Measurements from ENCODE around the gene ATE1.
"Not testable (repeated sequence)": the region's sequence is repeated elsewhere in the genome, so short reads cannot be mapped to it uniquely, and the experiment has no call there.

Gene ATE1

GRCh38 chr10:121927841-121928527 lies at the start of gene ATE1:
TSS of gene ATE1 (minus strand) at chr10:121928031. CDS start at chr10:121927949, 82 bp downstream.
- peak; percentile 97 for DNase-seq (ENCODE audit: low read depth, low spot score)

DNA sequence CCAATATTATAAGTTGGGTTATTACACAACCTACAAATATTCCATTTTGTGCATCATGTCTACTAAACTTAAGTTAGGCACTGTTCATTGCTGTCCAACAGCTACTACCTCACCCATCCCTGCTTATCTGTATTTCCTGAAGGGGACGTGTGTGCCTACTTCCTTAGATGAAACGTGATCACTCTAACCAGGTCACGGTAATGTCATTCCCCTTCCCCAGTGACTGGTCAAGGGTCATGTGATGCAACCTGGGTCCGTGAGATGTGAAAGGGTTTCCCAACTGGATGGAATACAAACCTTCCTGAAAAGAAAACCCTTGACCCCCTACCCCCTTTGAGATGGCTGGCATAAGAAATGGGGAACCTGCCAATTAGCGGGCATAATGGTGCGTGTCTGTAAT lies 48.8 kb upstream of the ATE1 start:
- no peak for DNase-seq (ENCODE audit: low read depth, low spot score)

DNA sequence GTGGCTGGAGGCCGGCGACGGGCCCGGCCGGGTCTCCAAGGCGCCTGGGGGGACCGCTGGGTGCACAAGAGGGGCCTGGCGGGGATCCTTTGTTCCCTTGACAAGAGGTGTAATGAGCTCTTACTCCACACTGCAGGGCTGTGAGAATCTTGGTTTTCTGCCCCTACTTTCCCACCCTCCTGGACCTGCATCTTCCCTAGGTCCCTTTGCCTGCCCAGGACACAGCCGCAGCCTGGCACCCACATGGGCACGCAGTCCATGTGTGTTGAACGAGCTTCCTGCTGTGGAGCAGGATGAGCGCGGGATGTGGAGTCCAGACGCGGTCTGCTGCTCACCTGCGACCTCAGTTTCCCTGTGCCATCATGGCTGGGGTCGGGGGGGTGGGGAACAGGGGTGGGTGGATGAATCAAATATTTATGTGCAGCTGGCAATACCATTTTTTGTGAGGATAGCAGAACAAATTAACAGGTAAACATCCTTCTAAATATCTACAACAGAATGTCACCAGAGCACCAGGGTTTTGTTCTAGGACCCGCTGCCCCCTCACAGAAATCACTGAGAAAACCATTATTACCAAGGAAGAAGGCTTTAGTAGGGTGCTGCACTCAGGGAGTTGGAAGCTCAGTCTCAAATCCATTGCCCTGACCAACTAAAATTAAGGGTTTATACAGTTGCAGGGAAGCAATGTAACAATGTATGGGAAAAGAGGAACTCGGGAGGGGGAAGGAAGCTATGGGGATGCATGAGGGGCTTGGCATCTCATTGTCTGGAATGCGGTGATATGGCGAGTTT lies 47.7 kb upstream of the ATE1 start:
- DNase-seq (ENCODE audit: low read depth, low spot score), result no peak

DNA sequence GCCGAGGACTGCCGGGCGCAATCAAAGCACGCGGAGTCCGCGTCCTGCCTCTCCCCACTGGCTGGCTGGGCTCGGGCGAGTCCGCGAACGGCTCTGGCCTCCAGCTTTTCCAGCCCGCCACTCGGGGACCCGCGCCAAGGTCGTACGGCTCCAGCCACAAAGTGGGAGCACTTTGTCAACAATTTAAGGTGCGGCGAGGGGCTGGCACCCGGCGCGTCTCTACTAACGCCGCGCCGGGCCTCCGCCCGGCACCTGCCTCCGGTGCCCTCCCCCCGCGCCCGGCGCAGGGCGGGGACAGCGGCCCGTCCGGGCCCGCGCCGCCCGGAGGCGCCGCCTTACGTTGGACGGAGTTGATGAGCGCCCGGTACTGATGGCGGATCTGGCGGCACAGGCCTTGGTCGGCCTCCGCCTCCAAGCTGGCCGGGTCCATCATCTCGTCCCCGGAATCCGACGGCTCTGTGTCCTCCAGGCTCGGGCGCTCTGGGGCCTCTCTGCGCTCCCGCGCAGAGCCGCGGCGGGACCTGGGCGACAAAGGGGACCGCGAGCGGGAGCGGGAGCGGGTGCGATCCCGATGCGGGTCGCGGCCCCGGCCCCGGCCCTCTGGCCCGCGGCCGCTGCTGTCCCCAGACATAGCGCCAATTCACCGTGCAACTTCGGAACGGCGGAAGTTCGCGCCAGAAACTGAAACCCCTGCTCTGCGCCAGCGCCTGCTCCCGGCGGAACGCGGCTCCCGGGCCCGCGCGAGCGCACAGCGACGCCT lies 46.9 kb upstream of the ATE1 start, which contains the start of gene NSMCE4A:
NSMCE4A (minus strand) TSS at position 683 of the 760 bp plus-strand sequence; CDS start at position 631, 52 bp downstream.
- DNase-seq (ENCODE audit: low read depth, low spot score), result peak; percentile 90

- DNase-seq (ENCODE audit: low read depth, low spot score), result no peak
These were observed 46.2 kb upstream of the ATE1 start for GRCh38 chr10:121974019-121974534.

- DNase-seq (ENCODE audit: low read depth, low spot score), result not testable (repeated sequence)
These were observed 41.3 kb upstream of the ATE1 start for GRCh38 chr10:121969086-121969485.

- no peak for DNase-seq (ENCODE audit: low read depth, low spot score)
These were observed 38.2 kb upstream of the ATE1 start for GRCh38 chr10:121965996-121966395.

DNA sequence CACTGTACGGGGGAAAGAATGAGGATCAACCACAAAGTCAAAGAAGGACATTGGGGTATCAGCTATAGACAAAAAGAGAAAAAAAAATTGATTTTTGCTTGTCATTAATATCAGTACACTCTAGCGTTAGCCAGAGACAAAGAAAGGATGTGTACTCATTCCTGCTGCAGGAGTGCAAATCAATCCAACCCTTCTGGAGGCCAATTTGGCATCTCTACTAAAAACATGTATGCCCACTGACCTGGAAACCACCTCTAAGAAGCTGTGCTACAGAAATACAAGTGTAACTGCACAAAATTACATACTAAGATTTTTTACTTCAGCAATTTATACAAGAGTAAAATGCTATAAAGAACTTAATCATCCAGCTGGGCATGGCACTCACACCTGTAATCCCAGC lies 33.6 kb upstream of the ATE1 start:
- DNase-seq (ENCODE audit: low read depth, low spot score), result peak; percentile 49

DNA sequence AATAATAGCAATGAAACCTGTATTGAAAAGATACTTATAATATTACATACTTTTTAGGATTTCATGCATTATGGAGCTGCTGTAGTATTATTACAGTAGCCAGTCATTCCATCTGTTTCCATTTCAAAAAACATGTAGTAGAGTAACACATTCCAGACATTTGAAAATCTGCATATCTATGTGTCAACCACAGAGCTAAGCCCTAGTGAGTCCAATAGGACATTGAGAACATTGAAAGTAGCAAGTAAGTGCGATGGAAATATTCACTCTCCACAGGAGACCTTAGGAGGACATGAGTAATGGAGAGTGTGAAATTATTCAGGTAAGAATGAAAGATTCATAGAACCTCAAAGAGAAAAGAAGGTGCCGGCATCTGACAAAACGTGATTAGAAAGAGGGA lies 31.8 kb upstream of the ATE1 start:
- no peak for DNase-seq (ENCODE audit: low read depth, low spot score)

GRCh38 chr10:121956111-121957061 lies 28.6 kb upstream of the ATE1 start:
- no peak for DNase-seq (ENCODE audit: low read depth, low spot score)

- DNase-seq (ENCODE audit: low read depth, low spot score), result peak; percentile 80
These were observed 24.4 kb upstream of the ATE1 start for GRCh38 chr10:121952226-121952625.

DNA sequence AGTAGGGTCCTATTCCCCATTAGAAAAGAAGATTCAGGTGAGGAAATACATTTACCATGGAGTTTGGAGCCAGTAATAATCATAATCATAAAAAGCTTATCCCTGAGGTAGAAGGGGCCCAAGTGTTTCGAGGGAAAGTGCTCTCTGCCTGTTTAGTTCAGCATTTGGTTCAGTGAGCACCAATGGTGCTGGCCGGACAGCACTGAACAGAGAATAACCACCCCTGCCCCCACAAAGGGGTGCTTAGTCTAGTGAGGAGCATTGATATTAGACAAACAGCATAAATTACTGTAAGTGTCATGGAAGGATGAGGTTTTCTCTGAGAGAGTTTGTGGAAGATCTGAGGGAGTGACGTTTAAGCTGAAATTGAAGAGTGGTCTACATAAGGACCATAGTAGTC lies 21.6 kb upstream of the ATE1 start:
- DNase-seq (ENCODE audit: low read depth, low spot score), result no peak

- DNase-seq (ENCODE audit: low read depth, low spot score), result no peak
These were observed 21.2 kb upstream of the ATE1 start for GRCh38 chr10:121949049-121949448.

DNA sequence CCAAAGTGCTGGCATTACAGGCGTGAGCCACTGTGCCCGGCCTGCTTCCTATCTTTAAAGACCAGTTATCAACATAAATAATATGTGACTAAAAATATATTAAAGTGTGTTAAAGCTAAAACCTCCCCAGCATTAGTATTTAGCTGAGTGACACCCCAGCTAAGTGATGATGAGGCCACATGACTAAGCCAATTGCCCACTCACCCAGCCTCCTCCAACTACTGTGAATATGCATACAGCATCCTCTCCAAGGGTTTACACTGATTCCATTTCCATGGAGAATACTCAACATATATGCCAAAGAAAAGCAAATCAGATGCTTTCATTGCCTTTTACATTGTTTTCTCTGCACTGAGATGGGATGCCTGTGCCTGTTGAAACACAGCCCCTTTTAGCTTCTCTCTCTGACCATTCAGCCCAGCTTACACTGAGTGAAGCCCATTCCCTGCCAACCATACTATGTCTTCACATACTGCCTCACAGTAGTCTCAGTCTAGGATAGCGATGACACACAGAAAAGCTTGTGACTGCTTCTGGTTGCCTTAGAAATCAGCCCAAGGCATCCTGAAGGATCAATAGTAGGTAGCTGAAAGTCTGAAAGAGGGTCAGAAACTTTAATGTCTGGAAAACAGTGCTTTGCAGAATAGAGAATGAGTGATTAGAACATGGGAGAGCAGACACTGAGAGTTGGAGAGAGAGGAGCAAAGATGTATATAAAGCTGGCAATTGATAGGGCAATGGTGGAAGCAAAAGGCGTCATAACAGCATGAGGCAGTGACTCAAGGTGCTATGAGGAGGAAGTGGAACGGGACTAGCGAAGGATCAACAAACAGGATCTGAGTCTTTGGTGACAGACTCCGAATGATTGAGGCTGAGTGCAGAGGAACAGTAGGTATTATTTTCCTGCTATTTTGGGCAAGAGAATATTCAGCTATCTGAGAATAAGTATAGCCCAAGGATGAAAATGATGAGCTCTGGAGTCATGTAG lies 19.8 kb upstream of the ATE1 start:
- DNase-seq (ENCODE audit: low read depth, low spot score), result no peak

DNA sequence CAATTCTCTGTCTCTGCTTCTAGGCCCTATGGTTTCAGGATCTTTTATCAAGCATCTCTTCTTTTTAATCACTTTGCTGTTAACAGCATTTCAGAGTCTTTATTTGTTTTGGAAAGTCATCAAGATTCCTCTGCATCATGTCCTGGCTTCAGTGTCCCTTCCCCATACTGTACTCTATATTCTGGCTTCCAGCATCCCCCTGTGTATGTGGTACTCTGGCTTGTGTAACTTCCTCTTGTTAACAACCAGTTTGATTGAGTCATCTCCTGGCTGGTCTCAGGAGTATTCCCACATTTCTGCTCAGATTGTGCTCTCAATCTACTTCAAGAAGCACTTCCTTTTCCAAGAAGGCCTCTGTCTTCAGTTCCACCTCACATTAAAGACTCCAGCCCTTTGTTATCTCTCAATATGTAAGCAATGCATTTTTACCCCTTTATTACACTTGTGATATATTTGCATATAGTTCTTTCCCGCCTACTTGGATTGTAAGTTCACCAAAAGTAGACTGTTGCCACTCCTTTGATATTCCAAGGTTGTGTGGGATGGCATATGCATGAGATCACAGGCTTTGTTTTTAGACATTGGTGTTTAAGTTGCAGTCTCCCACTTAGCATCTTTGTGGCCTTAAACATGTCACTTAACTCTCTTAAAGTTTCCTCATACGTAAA lies 15.1 kb upstream of the ATE1 start:
- peak; percentile 70 for DNase-seq (ENCODE audit: low read depth, low spot score)

GRCh38 chr10:121941532-121941931 lies 13.7 kb upstream of the ATE1 start:
- no peak for DNase-seq (ENCODE audit: low read depth, low spot score)

DNA sequence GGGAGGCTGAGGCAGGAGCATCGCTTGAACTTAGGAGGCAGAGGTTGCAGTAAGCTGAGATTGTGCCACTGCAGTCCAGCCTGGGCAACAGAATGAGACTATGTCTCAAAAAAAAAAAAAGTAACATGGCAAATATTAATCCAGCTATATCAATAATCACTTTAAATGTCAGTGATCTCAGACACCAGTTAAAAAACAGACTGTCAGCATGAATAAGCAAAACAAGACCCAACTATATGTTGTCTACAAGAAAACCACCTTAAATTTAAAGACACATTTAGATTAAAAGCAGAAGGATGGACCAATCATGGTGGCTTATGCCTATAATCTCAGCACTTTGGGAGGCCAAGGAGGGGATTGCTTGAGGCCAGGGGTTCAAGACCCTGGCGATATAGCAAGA lies 8.5 kb upstream of the ATE1 start:
- DNase-seq (ENCODE audit: low read depth, low spot score), result no peak

- no peak for DNase-seq (ENCODE audit: low read depth, low spot score)
These were observed 7.9 kb upstream of the ATE1 start for GRCh38 chr10:121935702-121936101.

Data from astrocyte of the hippocampus (primary cell).